ENCODE data around the gene CRYGA. TPM values are rescaled to one million over a fixed set of nuclear protein-coding genes. Genes with fewer than 3 reads are reported as not detected.
"Not testable (repeated sequence)": the region's sequence is repeated elsewhere in the genome, so short reads cannot be mapped to it uniquely, and the experiment has no call there.

The CRYGA gene
- total RNA-seq, 1 experiment from 2014 or later, result not detected

DNA sequence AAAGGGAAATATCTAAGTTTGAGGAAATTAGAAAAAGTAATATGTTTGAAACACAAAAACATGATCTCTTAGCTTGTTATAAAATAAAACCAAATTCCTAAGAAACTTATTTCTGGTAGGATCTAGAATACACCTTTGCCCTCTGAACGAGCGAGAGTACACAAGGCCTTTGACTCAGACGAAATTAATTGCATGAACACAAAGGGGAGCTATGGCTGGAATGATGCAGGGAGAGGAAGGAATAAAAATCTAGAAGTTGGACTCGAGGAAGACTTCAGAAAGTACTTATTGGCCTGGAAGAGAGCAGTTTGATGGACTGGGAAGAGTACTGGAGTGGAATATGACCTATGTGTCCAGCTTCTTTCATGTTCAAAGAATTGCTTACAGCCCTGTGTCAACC lies 38.1 kb downstream of the CRYGA start:
- CTCF ChIA-PET, result no interaction called here
- Histone ChIP-seq H3K36me3 (ENCODE audit: low read depth) (no peaks in the 10 kb centered on the region), H3K9me3 (ENCODE audit: insufficient read depth, low read depth) (no peaks in the 10 kb centered on the region), H2AFZ (no peak overlapping the region), H3K79me2 (ENCODE audit: low read depth) (no peaks in the 10 kb centered on the region), H3F3A (ENCODE audit: insufficient read depth, low read depth) (no peaks in the 10 kb centered on the region), H3K4me3 (no peak overlapping the region), H3K4me2 (no peak overlapping the region), H3K27me3 (ENCODE audit: insufficient read depth, low read depth) (no peaks in the 10 kb centered on the region), H3K9me2 (ENCODE audit: insufficient read depth) (no peaks in the 10 kb centered on the region), H3K27ac (no peak overlapping the region), H4K20me1 (ENCODE audit: insufficient read depth) (no peaks in the 10 kb centered on the region), H3K4me1 (replicated peaks; ENCODE audit: insufficient read depth) (no peaks in the 10 kb centered on the region; the same call in 1 of the 2 replicates)
- POLR2A ChIA-PET (ENCODE audit: unreplicated experiment), result no interaction called here
- intact Hi-C loops (cut with micrococcal nuclease; ENCODE audit: unreplicated experiment), result no loop called here
- no TSS peak for BruUV-seq (replicated peaks)
- TF ChIP-seq EZH2 (IDR thresholded peaks at IDR 0.05; ENCODE audit: low read depth) (no peak), CTCF (conservative IDR thresholded peaks at IDR 0.05) (no peak)
- no peak for DNase-seq

DNA sequence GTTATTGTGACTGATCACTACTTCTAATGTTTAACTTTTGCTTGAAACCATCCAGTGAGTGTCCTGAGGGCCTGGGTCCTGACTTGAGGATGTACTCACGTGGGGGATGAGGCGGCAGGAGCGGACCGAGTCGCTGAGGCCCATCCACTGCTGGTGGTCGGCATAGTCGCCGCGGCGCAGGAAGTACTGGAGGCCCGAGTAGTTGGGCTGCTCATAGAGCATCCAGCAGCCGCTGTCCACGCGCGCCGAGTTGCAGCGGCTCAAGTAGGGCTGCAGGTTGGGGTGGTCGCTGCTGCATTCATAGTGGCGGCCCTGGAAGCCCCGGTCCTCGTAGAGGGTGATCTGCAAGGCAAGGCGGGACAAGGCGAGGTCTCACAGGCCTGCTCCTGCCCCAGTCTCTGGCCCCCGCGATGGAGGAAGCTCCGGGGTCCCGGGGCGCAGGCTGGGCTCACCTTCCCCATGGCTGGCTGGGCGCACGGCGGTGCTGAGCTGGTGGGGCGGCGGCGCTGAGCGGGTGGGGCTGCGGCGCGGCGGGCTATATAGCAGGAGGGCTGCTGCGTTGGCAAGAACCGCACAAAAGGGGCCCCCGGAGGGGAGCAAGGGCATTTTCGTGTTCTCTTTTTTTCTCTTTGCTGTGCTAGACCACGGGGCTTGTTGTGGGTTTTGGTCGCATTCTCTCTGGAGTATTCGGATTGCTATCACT lies 39.2 kb downstream of the CRYGA start, which contains the start of gene CRYGD:
Gene CRYGD (minus strand): TSS at position 512 of the 703 bp plus-strand sequence. CDS start 51 bp downstream, at position 461.
- H3K4me1 ChIP-seq (replicated peaks; ENCODE audit: insufficient read depth); H3K27me3 ChIP-seq (ENCODE audit: insufficient read depth, low read depth); POLR2A ChIA-PET (ENCODE audit: unreplicated experiment); H3K4me3 ChIP-seq; H3K36me3 ChIP-seq (ENCODE audit: low read depth); DNase-seq; H4K20me1 ChIP-seq (ENCODE audit: insufficient read depth); H2AFZ ChIP-seq; H3K79me2 ChIP-seq (ENCODE audit: low read depth); BruUV-seq (replicated peaks); H3K4me2 ChIP-seq; H3K27ac ChIP-seq; H3F3A ChIP-seq (ENCODE audit: insufficient read depth, low read depth); CTCF ChIA-PET; H3K9me3 ChIP-seq (ENCODE audit: insufficient read depth, low read depth); intact Hi-C loops (cut with micrococcal nuclease; ENCODE audit: unreplicated experiment); H3K9me2 ChIP-seq (ENCODE audit: insufficient read depth): not testable (repeated sequence)

- Histone ChIP-seq H3K4me2 (no peak overlapping the region), H3K27me3 (ENCODE audit: insufficient read depth, low read depth) (no peaks in the 10 kb centered on the region), H4K20me1 (ENCODE audit: insufficient read depth) (no peaks in the 10 kb centered on the region), H2AFZ (no peak overlapping the region), H3K4me1 (replicated peaks; ENCODE audit: insufficient read depth) (no peaks in the 10 kb centered on the region), H3F3A (ENCODE audit: insufficient read depth, low read depth) (no peaks in the 10 kb centered on the region), H3K79me2 (ENCODE audit: low read depth) (no peaks in the 10 kb centered on the region), H3K9me2 (ENCODE audit: insufficient read depth) (no peaks in the 10 kb centered on the region), H3K27ac (no peak overlapping the region), H3K4me3 (no peak overlapping the region), H3K9me3 (ENCODE audit: insufficient read depth, low read depth) (no peaks in the 10 kb centered on the region), H3K36me3 (ENCODE audit: low read depth) (no peaks in the 10 kb centered on the region)
- TF ChIP-seq EZH2 (IDR thresholded peaks at IDR 0.05; ENCODE audit: low read depth) (no peak), CTCF (conservative IDR thresholded peaks at IDR 0.05) (no peak)
- CTCF ChIA-PET, result interaction anchor here (0.6 kb wide), 1 partner anchor 44 kb away, joined by 9 read pairs; no protein-coding TSS in a partner anchor
- no TSS peak for BruUV-seq (replicated peaks)
- DNase-seq, result no peak
- intact Hi-C loops (cut with micrococcal nuclease; ENCODE audit: unreplicated experiment), result no loop called here
- POLR2A ChIA-PET (ENCODE audit: unreplicated experiment), result no interaction called here
These were observed 41.1 kb downstream of the CRYGA start for GRCh38 chr2:208122248-208122647.

GRCh38 chr2:208118918-208119317 lies 44.5 kb downstream of the CRYGA start:
- H3F3A ChIP-seq (ENCODE audit: insufficient read depth, low read depth), result no peaks in the 10 kb centered on the region
- H3K79me2 ChIP-seq (ENCODE audit: low read depth), result no peaks in the 10 kb centered on the region
- no peaks in the 10 kb centered on the region for H3K4me1 ChIP-seq (replicated peaks; ENCODE audit: insufficient read depth)
- no peaks in the 10 kb centered on the region for H3K27me3 ChIP-seq (ENCODE audit: insufficient read depth, low read depth)
- H2AFZ ChIP-seq, result no peak overlapping the region
- H4K20me1 ChIP-seq (ENCODE audit: insufficient read depth), result no peaks in the 10 kb centered on the region
- intact Hi-C loops (cut with micrococcal nuclease; ENCODE audit: unreplicated experiment), result no loop called here
- ChIA-PET CTCF (no interaction called here), POLR2A (ENCODE audit: unreplicated experiment) (no interaction called here)
- no peak for TF ChIP-seq CTCF (conservative IDR thresholded peaks at IDR 0.05)
- no peak for TF ChIP-seq EZH2 (IDR thresholded peaks at IDR 0.05; ENCODE audit: low read depth)
- DNase-seq, result no peak
- no peaks in the 10 kb centered on the region for H3K36me3 ChIP-seq (ENCODE audit: low read depth)
- no peaks in the 10 kb centered on the region for H3K9me3 ChIP-seq (ENCODE audit: insufficient read depth, low read depth)
- no peak overlapping the region for H3K4me3 ChIP-seq
- H3K9me2 ChIP-seq (ENCODE audit: insufficient read depth), result no peaks in the 10 kb centered on the region
- no peak overlapping the region for H3K4me2 ChIP-seq
- H3K27ac ChIP-seq, result no peak overlapping the region
- no TSS peak for BruUV-seq (replicated peaks)

DNA sequence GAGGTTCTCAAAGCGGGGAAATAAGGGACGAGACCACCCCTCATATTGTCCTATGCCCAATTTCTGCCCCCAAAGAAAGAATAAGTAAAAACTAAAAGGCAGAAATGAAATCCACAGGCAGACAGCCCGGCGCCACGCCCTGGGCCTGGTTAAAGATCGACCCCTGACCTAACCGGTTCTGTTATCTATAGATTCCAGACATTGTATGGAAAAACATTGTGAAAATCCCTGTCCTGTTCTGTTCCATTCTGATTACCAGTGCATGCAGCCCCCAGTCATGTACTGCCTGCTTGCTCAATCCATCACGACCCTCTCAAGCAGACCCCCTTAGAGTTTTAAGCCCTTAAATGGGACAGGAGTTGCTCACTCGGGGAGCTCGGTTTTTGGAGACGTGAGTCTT lies 46.0 kb downstream of the CRYGA start:
- H3F3A ChIP-seq (ENCODE audit: insufficient read depth, low read depth); BruUV-seq (replicated peaks); H4K20me1 ChIP-seq (ENCODE audit: insufficient read depth); intact Hi-C loops (cut with micrococcal nuclease; ENCODE audit: unreplicated experiment); H3K27ac ChIP-seq; H3K4me1 ChIP-seq (replicated peaks; ENCODE audit: insufficient read depth); H3K9me2 ChIP-seq (ENCODE audit: insufficient read depth); POLR2A ChIA-PET (ENCODE audit: unreplicated experiment); CTCF ChIA-PET; H2AFZ ChIP-seq; H3K79me2 ChIP-seq (ENCODE audit: low read depth); H3K36me3 ChIP-seq (ENCODE audit: low read depth); H3K9me3 ChIP-seq (ENCODE audit: insufficient read depth, low read depth); DNase-seq; H3K4me2 ChIP-seq; H3K4me3 ChIP-seq; H3K27me3 ChIP-seq (ENCODE audit: insufficient read depth, low read depth): not testable (repeated sequence)
